ENCODE data around the gene PDIA3.
"Not testable (repeated sequence)": the region's sequence is repeated elsewhere in the genome, so short reads cannot be mapped to it uniquely, and the experiment has no call there.

PDIA3 gene

GRCh38 chr15:43808435-43808950 lies 62.3 kb downstream of the PDIA3 start:
- Histone ChIP-seq H3K9me3 (ENCODE audit: insufficient read depth, low read length) (no peaks in the 10 kb centered on the region), H3K27ac (ENCODE audit: low read length) (peak overlapping the region; percentile 94), H4K20me1 (ENCODE audit: insufficient read depth, low read length) (no peaks in the 10 kb centered on the region), H3K4me3 (ENCODE audit: low read length) (peak overlapping the region; percentile 47), H2AFZ (ENCODE audit: low read depth, low read length) (no peak overlapping the region), H3K4me1 (ENCODE audit: low read length) (peaks cover 30% of the 10 kb centered on the region), H3K36me3 (replicated peaks; ENCODE audit: low read depth, low read length) (peaks cover 73% of the 10 kb centered on the region), H3K9ac (ENCODE audit: low read length) (peak overlapping the region; percentile 48), H3K79me2 (ENCODE audit: low read length) (0 out of 2 replicates have a peak, but pooled peaks cover 5% of the 10 kb centered on the region), H3K27me3 (ENCODE audit: low read depth, low read length) (no peaks in the 10 kb centered on the region), H3K4me2 (ENCODE audit: low read length) (peak overlapping the region; percentile 73)
- TF ChIP-seq EZH2phosphoT487 (IDR thresholded peaks at IDR 0.05; ENCODE audit: low read depth) = no peak
- no peak for TF ChIP-seq CTCF (IDR thresholded peaks at IDR 0.05; ENCODE audit: low read depth, low read length)

- Histone ChIP-seq H4K20me1 (ENCODE audit: insufficient read depth, low read length) (no peaks in the 10 kb centered on the region), H2AFZ (ENCODE audit: low read depth, low read length) (no peak overlapping the region), H3K79me2 (ENCODE audit: low read length) (0 out of 2 replicates have a peak, but pooled peaks cover 5% of the 10 kb centered on the region), H3K4me2 (ENCODE audit: low read length) (peak overlapping the region; percentile 73), H3K27ac (ENCODE audit: low read length) (peak overlapping the region; percentile 94), H3K27me3 (ENCODE audit: low read depth, low read length) (no peaks in the 10 kb centered on the region), H3K9me3 (ENCODE audit: insufficient read depth, low read length) (no peaks in the 10 kb centered on the region), H3K9ac (ENCODE audit: low read length) (peak overlapping the region; percentile 55), H3K4me1 (ENCODE audit: low read length) (peaks cover 30% of the 10 kb centered on the region), H3K36me3 (replicated peaks; ENCODE audit: low read depth, low read length) (peaks cover 71% of the 10 kb centered on the region), H3K4me3 (ENCODE audit: low read length) (peak overlapping the region; percentile 47)
- TF ChIP-seq EZH2phosphoT487 (IDR thresholded peaks at IDR 0.05; ENCODE audit: low read depth) = no peak
- TF ChIP-seq CTCF (IDR thresholded peaks at IDR 0.05; ENCODE audit: low read depth, low read length) = no peak
Observed at GRCh38 chr15:43808960-43809678, 62.9 kb downstream of the PDIA3 start.

GRCh38 chr15:43815064-43815463 lies 68.8 kb downstream of the PDIA3 start:
- not testable (repeated sequence) for H4K20me1 ChIP-seq (ENCODE audit: insufficient read depth, low read length); H2AFZ ChIP-seq (ENCODE audit: low read depth, low read length); H3K4me2 ChIP-seq (ENCODE audit: low read length); H3K9ac ChIP-seq (ENCODE audit: low read length); H3K9me3 ChIP-seq (ENCODE audit: insufficient read depth, low read length); H3K4me1 ChIP-seq (ENCODE audit: low read length); H3K27ac ChIP-seq (ENCODE audit: low read length); H3K27me3 ChIP-seq (ENCODE audit: low read depth, low read length); H3K4me3 ChIP-seq (ENCODE audit: low read length)
- Histone ChIP-seq H3K36me3 (replicated peaks; ENCODE audit: low read depth, low read length) (peaks cover 56% of the 10 kb centered on the region), H3K79me2 (ENCODE audit: low read length) (peaks cover 34% of the 10 kb centered on the region)

GRCh38 chr15:43821505-43821904 lies 75.3 kb downstream of the PDIA3 start:
- Histone ChIP-seq H3K27me3 (ENCODE audit: low read depth, low read length) (no peaks in the 10 kb centered on the region), H3K27ac (ENCODE audit: low read length) (no peak overlapping the region), H3K4me2 (ENCODE audit: low read length) (no peak overlapping the region), H3K79me2 (ENCODE audit: low read length) (peaks cover 82% of the 10 kb centered on the region), H2AFZ (ENCODE audit: low read depth, low read length) (no peak overlapping the region), H3K9ac (ENCODE audit: low read length) (no peak overlapping the region), H4K20me1 (ENCODE audit: insufficient read depth, low read length) (no peaks in the 10 kb centered on the region; the same call in 1 of the 2 replicates), H3K4me3 (ENCODE audit: low read length) (no peak overlapping the region), H3K4me1 (ENCODE audit: low read length) (peaks cover 22% of the 10 kb centered on the region), H3K9me3 (ENCODE audit: insufficient read depth, low read length) (no peaks in the 10 kb centered on the region; the same call in 1 of the 2 replicates), H3K36me3 (replicated peaks; ENCODE audit: low read depth, low read length) (peaks cover 23% of the 10 kb centered on the region)
- TF ChIP-seq EZH2phosphoT487 (IDR thresholded peaks at IDR 0.05; ENCODE audit: low read depth) (no peak), CTCF (IDR thresholded peaks at IDR 0.05; ENCODE audit: low read depth, low read length) (no peak)

Measured in OCI-LY3 (cell line).